ENCODE data around the gene C2CD4D.
"Not testable (repeated sequence)": the region's sequence is repeated elsewhere in the genome, so short reads cannot be mapped to it uniquely, and the experiment has no call there.

C2CD4D gene

GRCh38 chr1:151858886-151859665 lies 19.5 kb upstream of the C2CD4D start:
- DNase-seq (ENCODE audit: low read depth in 2 of 2) = no peak

- no peak for DNase-seq (ENCODE audit: low read depth in 2 of 2)
These were observed 18.6 kb upstream of the C2CD4D start for GRCh38 chr1:151858030-151858746.

DNA sequence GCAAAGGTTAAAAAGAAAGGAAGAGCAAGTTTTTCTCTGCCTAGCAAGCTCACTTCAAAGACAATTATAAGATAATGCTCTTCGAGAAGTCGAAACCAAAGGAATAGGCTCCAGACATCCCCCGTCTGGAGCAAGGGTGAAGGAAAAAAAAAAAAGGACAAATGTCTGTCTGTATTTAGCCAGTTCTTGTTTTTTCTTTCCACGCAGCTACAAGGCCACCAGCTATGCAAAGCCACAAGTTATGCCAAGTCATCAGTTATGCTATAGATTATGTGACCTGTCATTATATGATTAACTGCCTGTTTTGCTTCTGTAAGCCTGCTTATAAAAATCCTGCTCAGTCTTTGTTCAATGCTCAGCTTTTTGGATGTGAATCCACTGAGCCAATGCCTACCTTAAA lies 16.3 kb upstream of the C2CD4D start:
- no peak for DNase-seq (ENCODE audit: low read depth in 2 of 2)

DNA sequence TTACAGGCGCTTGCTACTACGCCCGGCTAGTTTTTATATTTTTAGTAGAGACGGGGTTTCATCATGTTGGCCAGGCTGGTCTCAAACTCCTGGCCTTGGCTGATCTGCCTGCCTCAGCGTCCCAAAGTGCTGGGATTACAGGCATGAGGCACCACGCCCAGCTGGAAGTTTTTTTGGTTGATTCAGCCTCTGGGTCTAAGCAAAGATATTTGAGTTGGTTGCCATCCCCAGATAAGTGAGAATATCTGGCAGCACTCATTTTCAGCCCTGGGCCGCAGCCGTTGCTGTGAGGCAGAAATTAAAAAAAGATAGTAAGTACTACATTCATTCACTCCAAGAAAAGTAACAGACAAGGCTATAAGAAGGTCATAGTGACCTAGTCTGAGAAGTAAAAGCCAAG lies 15.9 kb upstream of the C2CD4D start:
- not testable (repeated sequence) for DNase-seq (ENCODE audit: low read depth in 2 of 2)

DNA sequence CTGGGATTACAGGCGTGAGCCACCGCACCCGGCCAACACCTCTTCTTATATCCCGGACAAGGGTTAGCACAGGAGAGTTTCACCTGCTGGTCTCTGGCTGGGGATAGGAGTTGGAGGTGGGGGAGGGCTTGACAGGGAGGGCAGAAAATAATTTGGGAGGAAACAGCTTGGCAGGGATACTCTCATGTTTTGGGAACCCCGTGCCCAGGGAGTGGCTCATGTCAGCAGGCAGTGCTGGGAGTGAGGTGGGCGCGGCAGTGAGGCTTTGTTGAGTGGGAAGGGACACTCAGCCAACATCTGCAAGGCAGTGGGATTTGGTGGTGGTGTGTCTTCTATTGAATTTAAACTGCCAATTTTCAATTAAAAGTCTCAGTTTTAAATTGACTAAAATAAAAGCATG lies 15.0 kb upstream of the C2CD4D start:
- DNase-seq (ENCODE audit: low read depth in 2 of 2) = no peak

DNA sequence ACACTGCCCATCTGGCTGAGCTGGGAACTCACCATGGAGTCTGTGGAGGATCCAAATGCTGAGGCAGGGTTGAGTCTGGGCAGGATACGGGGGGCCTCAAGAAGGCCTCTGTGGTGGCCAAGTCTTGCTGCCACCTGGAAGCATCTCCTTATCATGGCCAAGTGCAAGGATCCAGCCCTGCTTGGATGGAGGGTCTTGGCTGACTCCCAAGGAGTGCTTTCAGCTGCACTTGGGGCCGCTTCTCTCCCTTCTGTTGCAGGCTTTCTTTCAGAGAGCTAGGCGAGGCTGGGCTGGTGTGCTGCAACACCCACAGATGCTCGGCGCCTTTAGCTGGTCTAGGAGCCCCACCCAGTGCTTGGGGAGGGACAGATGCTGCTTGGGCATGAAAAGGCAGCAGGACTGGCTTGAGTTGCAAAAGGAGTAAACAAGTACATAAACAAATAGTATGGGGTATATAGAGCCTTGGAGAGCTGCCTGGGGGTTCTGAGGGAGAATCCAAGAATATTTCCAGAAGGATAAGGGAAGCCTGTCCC lies 13.9 kb upstream of the C2CD4D start, which contains the start of gene THEM5:
TSS of gene THEM5 (minus strand) at position 302 of the 533 bp plus-strand sequence. CDS start at position 155, 147 bp downstream.
- DNase-seq (ENCODE audit: low read depth in 2 of 2) = no peak

- DNase-seq (ENCODE audit: low read depth in 2 of 2) = no peak
These were observed 13.1 kb upstream of the C2CD4D start for GRCh38 chr1:151852733-151853132.

DNA sequence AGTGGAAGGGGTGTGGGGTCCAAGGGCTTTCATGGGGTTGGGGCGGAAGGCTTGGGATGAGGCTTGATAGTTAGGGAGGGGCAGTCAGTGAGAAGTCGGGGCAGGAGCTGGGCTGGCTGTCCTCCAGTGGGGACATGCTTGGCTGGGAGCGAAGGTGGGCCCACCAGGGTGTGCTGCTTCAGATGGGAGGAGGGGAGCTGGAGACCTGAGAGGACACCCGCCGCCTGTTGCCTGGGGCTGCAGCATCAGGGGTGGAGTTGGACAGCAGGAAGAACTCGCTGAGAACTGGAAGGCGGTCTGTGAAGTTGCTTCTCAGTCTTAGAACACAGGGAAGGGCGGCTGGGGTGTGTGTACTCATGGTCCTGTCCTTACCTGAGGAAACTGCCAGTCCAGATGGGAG lies 12.3 kb upstream of the C2CD4D start:
- no peak for DNase-seq (ENCODE audit: low read depth in 2 of 2)

- DNase-seq (ENCODE audit: low read depth in 2 of 2) = no peak
These were observed 10.3 kb upstream of the C2CD4D start for GRCh38 chr1:151849871-151850270.

DNA sequence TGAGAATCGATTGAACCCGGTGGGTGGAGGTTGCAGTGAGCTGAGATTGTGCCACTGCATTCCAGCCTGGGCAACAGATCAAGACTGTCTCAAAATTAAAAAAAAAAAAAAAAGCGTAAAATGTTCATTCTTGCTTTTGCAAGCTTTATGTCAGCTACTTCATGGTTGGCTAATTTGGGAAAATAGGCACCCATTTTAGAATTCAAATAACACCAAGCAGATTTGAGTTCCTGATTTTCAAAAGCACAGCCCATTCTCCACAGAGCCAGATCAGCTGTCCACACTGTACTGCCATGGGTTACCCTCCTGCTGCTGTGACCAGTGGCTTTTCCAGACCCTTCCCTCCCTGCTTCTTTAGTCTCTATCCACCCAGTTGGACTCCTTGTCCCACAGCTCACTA lies 9.5 kb upstream of the C2CD4D start:
- no peak for DNase-seq (ENCODE audit: low read depth in 2 of 2)

DNA sequence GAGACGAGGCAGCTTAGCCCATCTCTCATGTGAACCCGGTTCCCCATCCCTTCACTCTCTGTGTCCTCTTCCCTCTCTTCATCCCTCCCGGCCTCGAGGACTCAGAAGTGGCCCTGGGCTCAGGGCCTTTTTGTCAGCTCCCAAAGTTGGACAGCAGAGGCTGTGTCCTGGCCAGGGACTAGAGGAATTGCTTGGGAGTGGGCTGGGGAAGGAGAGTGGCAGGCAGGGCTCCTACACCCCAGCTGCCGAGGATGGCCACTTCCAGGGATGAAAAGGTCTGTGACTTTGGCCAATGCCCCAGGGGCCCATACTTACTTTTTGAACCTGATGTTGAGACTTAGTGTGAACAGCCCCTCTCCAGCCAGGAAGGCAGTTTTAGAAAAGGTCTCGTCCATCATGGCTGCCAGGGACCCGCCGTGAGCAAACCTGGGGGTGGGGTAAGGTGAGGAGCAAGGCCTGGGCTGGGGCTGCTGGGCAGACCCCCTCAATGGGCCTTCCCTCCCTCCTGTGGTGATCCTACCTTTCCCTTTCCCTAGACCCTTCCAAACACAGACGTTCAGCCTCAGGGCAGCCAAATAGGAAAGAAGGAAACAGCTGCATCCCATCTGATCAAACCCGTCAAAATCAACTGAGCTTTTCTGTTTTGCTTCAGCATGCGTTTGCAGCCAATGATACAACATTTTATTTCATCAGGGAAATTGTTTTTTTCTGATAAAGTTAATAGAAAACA lies 8.4 kb upstream of the C2CD4D start:
- no peak for DNase-seq (ENCODE audit: low read depth in 2 of 2)

- DNase-seq (ENCODE audit: low read depth in 2 of 2) = no peak
These were observed 7.1 kb upstream of the C2CD4D start for GRCh38 chr1:151846686-151847237.

GRCh38 chr1:151846062-151846568 lies 6.5 kb upstream of the C2CD4D start:
- DNase-seq (ENCODE audit: low read depth in 2 of 2) = no peak

DNA sequence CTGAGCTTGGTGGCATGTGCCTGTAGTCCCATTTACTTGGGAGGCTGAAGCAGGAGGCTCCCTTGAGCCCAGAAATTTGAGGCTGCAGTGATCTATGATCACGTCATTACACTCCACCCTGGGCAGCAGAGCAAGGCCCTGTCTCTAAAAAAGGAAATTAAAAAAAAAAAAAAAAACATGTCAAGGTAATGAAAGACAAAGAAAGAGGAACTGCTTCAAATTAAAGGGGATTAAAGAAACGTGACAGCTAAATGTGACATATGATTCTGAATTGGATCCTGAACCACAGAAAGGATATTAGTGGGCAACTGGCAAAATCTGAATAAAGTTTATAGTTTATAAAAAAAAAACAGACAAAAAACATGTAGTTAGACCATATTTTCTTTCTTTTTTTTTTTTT lies 3.8 kb upstream of the C2CD4D start:
- DNase-seq (ENCODE audit: low read depth in 2 of 2) = no peak

- DNase-seq (ENCODE audit: low read depth in 2 of 2) = no peak
These were observed 1.5 kb upstream of the C2CD4D start for GRCh38 chr1:151841141-151841540.

DNA sequence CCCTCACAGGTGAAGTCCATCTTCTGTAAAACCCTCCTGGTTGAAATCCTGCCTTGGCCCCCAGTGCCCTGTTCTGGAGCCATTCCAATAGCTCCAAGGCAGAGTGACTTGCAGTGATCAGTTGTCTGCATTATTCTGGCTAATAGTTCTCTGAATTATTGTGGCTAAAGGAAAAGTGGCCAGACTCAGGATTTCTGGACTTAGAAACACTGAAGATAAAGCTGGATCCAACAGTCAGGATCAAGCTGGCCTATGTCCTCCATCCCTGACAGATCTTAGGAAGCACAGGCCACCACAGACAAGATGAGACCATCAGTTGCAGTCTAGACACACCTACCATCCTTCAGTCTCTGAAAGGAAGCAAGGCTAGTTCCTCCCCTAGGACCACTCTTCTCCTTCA lies 801 bp upstream of the C2CD4D start:
- DNase-seq (ENCODE audit: low read depth in 2 of 2) = no peak

- DNase-seq (ENCODE audit: low read depth in 2 of 2) = no peak
These were observed 573 bp downstream of the C2CD4D start for GRCh38 chr1:151839082-151839412.

- no peak for DNase-seq (ENCODE audit: low read depth in 2 of 2)
These were observed 1.2 kb downstream of the C2CD4D start for GRCh38 chr1:151838222-151839081.

DNA sequence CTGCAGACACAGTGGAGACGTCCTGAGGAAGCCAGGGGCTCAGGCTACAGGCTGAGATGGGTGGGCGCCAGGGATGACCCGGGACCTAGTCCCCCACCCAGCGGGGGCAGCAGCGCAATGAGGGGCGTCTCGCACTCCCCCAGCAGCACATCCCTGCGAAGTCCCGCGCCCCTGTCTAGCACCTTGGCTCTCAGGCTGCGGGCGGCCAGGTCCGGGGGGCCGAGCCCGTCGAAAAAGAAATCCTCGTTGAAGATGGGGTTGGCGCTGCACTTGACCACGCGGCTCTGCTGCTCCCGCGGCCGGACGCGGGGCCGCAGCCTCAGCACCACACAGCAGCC lies 1.8 kb downstream of the C2CD4D start:
- no peak for DNase-seq (ENCODE audit: low read depth in 2 of 2)

- no peak for DNase-seq (ENCODE audit: low read depth in 2 of 2)
These were observed 2.4 kb downstream of the C2CD4D start for GRCh38 chr1:151837197-151837596.

DNA sequence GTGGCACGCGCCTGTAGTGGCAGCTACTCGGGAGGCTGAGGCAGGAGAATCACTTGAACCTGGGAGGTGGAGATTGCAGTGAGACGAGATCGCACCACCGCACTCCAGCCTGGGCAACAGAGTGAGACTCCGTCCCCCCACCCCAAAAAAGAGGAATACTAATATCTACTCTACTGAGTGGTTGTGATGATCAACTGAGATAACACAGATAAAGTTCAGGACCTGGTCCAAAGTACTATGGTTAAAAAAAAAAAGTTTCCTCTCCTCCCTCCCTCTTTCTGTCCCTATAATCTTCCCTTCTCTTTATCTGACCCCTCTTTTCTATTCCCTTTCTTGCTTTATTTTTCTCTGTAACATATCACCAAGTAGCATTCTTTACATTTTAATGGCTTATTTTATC lies 4.0 kb downstream of the C2CD4D start:
- DNase-seq (ENCODE audit: low read depth in 2 of 2) = no peak

Data from fibroblast of skin of left quadriceps (primary cell).